Medulla oblongata (tissue), 1 donor: ENCODE measurements around the gene WDFY4.

Experiments used
- DNase-seq: peaks from one replicate; pipeline ENCODE4 v3.0.0-alpha.2; 2015; ENCODE audit errors: extremely low spot score

WDFY4 gene

GRCh38 chr10:48940372-48940771 is 255.7 kb downstream of the WDFY4 start:
- DNase-seq, result no peak

- DNase-seq, result no peak
Measured at GRCh38 chr10:48940958-48941357, 256.3 kb downstream of the WDFY4 start.

- DNase-seq, result no peak
Measured at GRCh38 chr10:48941427-48942075, 256.9 kb downstream of the WDFY4 start.

GRCh38 chr10:48943096-48943495 is 258.4 kb downstream of the WDFY4 start:
- no peak for DNase-seq

- no peak for DNase-seq
Measured at GRCh38 chr10:48944171-48944570, 259.5 kb downstream of the WDFY4 start.

- DNase-seq, result no peak
Measured at GRCh38 chr10:48945441-48946130, 260.9 kb downstream of the WDFY4 start.

- no peak for DNase-seq
Measured at GRCh38 chr10:48946332-48946731, 261.7 kb downstream of the WDFY4 start.

GRCh38 chr10:48946891-48947500 is 262.3 kb downstream of the WDFY4 start:
- DNase-seq, result no peak

GRCh38 chr10:48947690-48948469 is 263.2 kb downstream of the WDFY4 start:
- DNase-seq, result no peak

GRCh38 chr10:48948470-48949037 is 263.9 kb downstream of the WDFY4 start:
- no peak for DNase-seq

- no peak for DNase-seq
Measured at GRCh38 chr10:48951707-48952106, 267.0 kb downstream of the WDFY4 start.

- DNase-seq, result no peak
Measured at GRCh38 chr10:48957361-48958151, 272.9 kb downstream of the WDFY4 start.

GRCh38 chr10:48958598-48959190 is 274.0 kb downstream of the WDFY4 start:
- no peak for DNase-seq

- no peak for DNase-seq
Measured at GRCh38 chr10:48964038-48964437, 279.4 kb downstream of the WDFY4 start.

- DNase-seq, result no peak
Measured at GRCh38 chr10:48965460-48965859, 280.8 kb downstream of the WDFY4 start.

- no peak for DNase-seq
Measured at GRCh38 chr10:48968036-48968435, 283.4 kb downstream of the WDFY4 start.

GRCh38 chr10:48970046-48970445 is 285.4 kb downstream of the WDFY4 start:
- DNase-seq, result no peak

- no peak for DNase-seq
Measured at GRCh38 chr10:48970654-48971053, 286.0 kb downstream of the WDFY4 start.

GRCh38 chr10:48973065-48973464 is 288.4 kb downstream of the WDFY4 start:
- DNase-seq, result no peak

- no peak for DNase-seq
Measured at GRCh38 chr10:48974510-48975156, 290.0 kb downstream of the WDFY4 start.
